Omental fat pad (tissue), 4 donors: ENCODE data around the gene SRA1. TPM values are rescaled to one million over a fixed set of nuclear protein-coding genes. Genes with fewer than 3 reads are reported as not detected.

Experiments used
- ATAC-seq: fragments of 150-250 bp; one replicate; pipeline ENCODE4 v1.9.1; 2016; ENCODE audit warnings: mild to moderate bottlenecking, moderate library complexity; ENCODE audit not compliant: low FRiP score
- DNase-seq: peaks from one replicate; pipeline ENCODE4 v3.0.0-alpha.2; 2019; ENCODE audit warnings: low spot score
- CTCF ChIP-seq, 3 donors: fragments of 450-650 bp; IDR thresholded peaks; one replicate each; pipeline ENCODE4 v1.5.1; 2016 to 2017; ENCODE audit warnings: antibody characterized with exemption in 3 of 3, mild to moderate bottlenecking in 3 of 3, moderate library complexity in 2 of 3
- small RNA-seq: library from RNA; depleted of rRNA; stranded (forward); fragments of <200 nt; gene quantifications from one replicate; pipeline ENCODE3, GENCODE V24; 2016
- total RNA-seq, 4 donors: library from RNA; depleted of rRNA; stranded (reverse); fragments of >200 nt; gene quantifications; one replicate each; pipeline ENCODE4 v1.1.0, GENCODE V29; 2016

Gene SRA1
- total RNA-seq, 4 donors from 2014 or later: 18.1 to 44.2 (median 24.3) TPM

- TF ChIP-seq CTCF (IDR thresholded peaks at IDR 0.05): no peak
- no peak for ATAC-seq
- no peak for DNase-seq
Measured at GRCh38 chr5:140509898-140510297, 47.4 kb downstream of the SRA1 start.

- TF ChIP-seq CTCF (IDR thresholded peaks at IDR 0.05): no peak
- no peak for DNase-seq
- ATAC-seq: no peak
Measured at GRCh38 chr5:140502834-140503233, 54.4 kb downstream of the SRA1 start.

Small RNA genes lying within 50 kb of the gene (small RNA-seq; reads per million reads assigned to genes)
- gene RF00279 (not detected), gene RF00443 (not detected)

Other genes with a start within 250 kb of the SRA1 start
- gene HBEGF, start 210.9 kb downstream of the SRA1 start, total RNA-seq: 10 to 100 TPM; 32.1 to 81.8 (median 61.0) TPM
- under 1 TPM in 3 of 4 donors, not detected in 1; 0.12 to 0.74 (median 0.19) TPM for gene SLC4A9, start 197.3 kb downstream of the SRA1 start, total RNA-seq
- 100 to 1,000 TPM in 2 of 4 donors, 10 to 100 TPM in 2; 80.0 to 149 (median 103) TPM for gene ANKHD1, start 155.6 kb downstream of the SRA1 start, total RNA-seq
- gene EIF4EBP3, start 9.8 kb downstream of the SRA1 start, total RNA-seq: 10 to 100 TPM; 22.9 to 35.7 (median 31.5) TPM
- gene APBB3, start 7.1 kb upstream of the SRA1 start, total RNA-seq: 10 to 100 TPM; 13.5 to 55.9 (median 33.2) TPM
- gene SLC35A4, start 7.4 kb upstream of the SRA1 start, total RNA-seq: 10 to 100 TPM; 25.1 to 55.1 (median 38.1) TPM
- gene CD14, start 75.7 kb upstream of the SRA1 start, total RNA-seq: 100 to 1,000 TPM; 129 to 173 (median 158) TPM
- 10 to 100 TPM; 18.7 to 96.9 (median 29.8) TPM for gene TMCO6, start 82.0 kb upstream of the SRA1 start, total RNA-seq
- gene NDUFA2, start 90.2 kb upstream of the SRA1 start, total RNA-seq: 10 to 100 TPM; 39.3 to 79.3 (median 62.2) TPM
- gene IK, start 90.4 kb upstream of the SRA1 start, total RNA-seq: 100 to 1,000 TPM in 2 of 4 donors, 10 to 100 TPM in 2; 76.0 to 129 (median 105) TPM
- 10 to 100 TPM; 21.2 to 29.9 (median 25.2) TPM for gene WDR55, start 107.4 kb upstream of the SRA1 start, total RNA-seq
- gene DND1, start 116.1 kb upstream of the SRA1 start, total RNA-seq: 1 to 10 TPM in 2 of 4 donors, under 1 TPM in 2; 0.84 to 2.5 (median 1.3) TPM
- gene HARS1, start 133.9 kb upstream of the SRA1 start, total RNA-seq: 10 to 100 TPM; 49.6 to 76.6 (median 58.8) TPM
- gene HARS2, start 134.0 kb upstream of the SRA1 start, total RNA-seq: 10 to 100 TPM; 11.9 to 30.9 (median 20.6) TPM
- gene ZMAT2, start 143.0 kb upstream of the SRA1 start, total RNA-seq: 10 to 100 TPM; 38.3 to 49.6 (median 47.0) TPM
- gene PCDHA1, start 228.7 kb upstream of the SRA1 start, total RNA-seq: not detected
- under 1 TPM in 3 of 4 donors, not detected in 1; 0.12 to 0.93 (median 0.47) TPM for gene PCDHA2, start 237.4 kb upstream of the SRA1 start, total RNA-seq
- gene PCDHA3, start 243.6 kb upstream of the SRA1 start, total RNA-seq: 1 to 10 TPM in 1 of 4 donors, under 1 TPM in 3; 0.25 to 3.1 (median 0.56) TPM
- gene PCDHA4, start 249.6 kb upstream of the SRA1 start, total RNA-seq: 1 to 10 TPM in 3 of 4 donors, under 1 TPM in 1; 0.60 to 1.5 (median 1.1) TPM